Suprapubic skin (tissue), 4 donors: ENCODE measurements around the gene GHDC. TPM values are rescaled to one million over a fixed set of nuclear protein-coding genes. Genes with fewer than 3 reads are reported as not detected.
"Not testable (repeated sequence)": the region's sequence is repeated elsewhere in the genome, so short reads cannot be mapped to it uniquely, and the experiment has no call there.

Experiments used
- DNase-seq, 2 donors: peaks; one replicate each; pipeline ENCODE4 v3.0.0-alpha.2; 2019; ENCODE audit warnings: low spot score in 2 of 2
- H3K27ac ChIP-seq: fragments of 200-600 bp; sonication (generic); one replicate; pipeline ENCODE4 v1.5.1; 2019
- H3K27me3 ChIP-seq: fragments of 200-600 bp; sonication (generic); one replicate; pipeline ENCODE4 v1.5.1; 2019
- H3K36me3 ChIP-seq: fragments of 200-600 bp; sonication (generic); one replicate; pipeline ENCODE4 v1.5.1; 2019
- H3K4me1 ChIP-seq: fragments of 200-600 bp; sonication (generic); one replicate; pipeline ENCODE4 v1.5.1; 2019
- H3K4me3 ChIP-seq: fragments of 200-600 bp; sonication (generic); one replicate; pipeline ENCODE4 v1.5.1; 2019; ENCODE audit warnings: mild to moderate bottlenecking
- H3K9me3 ChIP-seq: fragments of 200-600 bp; sonication (generic); one replicate; pipeline ENCODE4 v1.5.1; 2019
- EP300 ChIP-seq: sonication (generic); formaldehyde crosslinking; IDR thresholded peaks from one replicate; pipeline ENCODE4 v1.6.1; 2017; ENCODE audit warnings: antibody characterized with exemption
- POLR2A ChIP-seq, 2 donors: fragments of 450-650 bp; IDR thresholded peaks; one replicate each; pipeline ENCODE4 v1.6.1; 2017; ENCODE audit warnings: antibody characterized with exemption in 2 of 2, mild to moderate bottlenecking in 2 of 2, moderate library complexity in 2 of 2
- POLR2AphosphoS5 ChIP-seq, 3 donors: sonication (generic); formaldehyde crosslinking; IDR thresholded peaks; one replicate each; pipeline ENCODE4 v1.6.1; 2017; ENCODE audit warnings: antibody characterized with exemption in 3 of 3
- WGBS: methylation state at CpG from one replicate; pipeline ENCODE4 v1.1.5; 2018; 5-methylcytosine and 5-hydroxymethylcytosine counted together
- total RNA-seq, 4 donors: library from RNA; depleted of rRNA; stranded (reverse); fragments of >200 nt; gene quantifications; one replicate each; pipeline ENCODE4 v1.1.0, GENCODE V29; 2016
- TF ChIP-seq, protein P1 (sequence below), 2 donors: fragments of 200-600 bp in 1 of 2; fragments of 450-650 bp in 1 of 2; sonication (generic) in 1 of 2; IDR thresholded peaks; one replicate each; pipeline ENCODE4 v1.5.1; 2016 to 2019; ENCODE audit warnings: antibody characterized with exemption in 2 of 2, mild to moderate bottlenecking in 1 of 2, moderate library complexity in 1 of 2

GHDC gene
- total RNA-seq, 4 donors from 2014 or later, result 14.6 to 22.8 (median 18.7) TPM

DNA sequence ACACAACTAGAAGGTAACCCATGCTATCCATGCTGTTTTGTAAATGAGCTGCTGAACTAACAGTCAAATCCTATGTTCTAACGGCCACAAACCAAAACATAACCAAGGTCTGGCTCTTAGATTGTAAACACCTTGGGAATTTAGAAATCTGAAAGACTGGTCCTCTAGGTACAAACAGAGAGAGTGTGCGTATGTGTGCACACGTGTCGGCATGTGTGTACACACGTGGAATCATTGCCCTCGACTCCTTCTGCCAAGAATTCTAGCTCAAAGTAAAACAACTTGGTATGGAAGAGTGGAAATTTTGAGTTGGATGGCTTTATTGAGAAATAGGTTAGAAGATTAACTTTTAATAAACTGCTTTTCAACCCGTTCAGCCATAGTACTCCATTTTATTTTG is 18.1 kb upstream of the GHDC start:
- 80% methylated on average over 7 of the region's 7 CpGs for WGBS
- Histone ChIP-seq H3K27ac (peak overlapping the region; percentile 56), H3K4me1 (peaks cover 11% of the 10 kb centered on the region), H3K27me3 (no peaks in the 10 kb centered on the region), H3K9me3 (no peaks in the 10 kb centered on the region), H3K36me3 (peaks cover 90% of the 10 kb centered on the region), H3K4me3 (no peak overlapping the region)
- no peak for DNase-seq
- TF ChIP-seq POLR2AphosphoS5 (IDR thresholded peaks at IDR 0.05), result no peak
- TF ChIP-seq EP300, result no peak
- TF ChIP-seq, protein P1, sequence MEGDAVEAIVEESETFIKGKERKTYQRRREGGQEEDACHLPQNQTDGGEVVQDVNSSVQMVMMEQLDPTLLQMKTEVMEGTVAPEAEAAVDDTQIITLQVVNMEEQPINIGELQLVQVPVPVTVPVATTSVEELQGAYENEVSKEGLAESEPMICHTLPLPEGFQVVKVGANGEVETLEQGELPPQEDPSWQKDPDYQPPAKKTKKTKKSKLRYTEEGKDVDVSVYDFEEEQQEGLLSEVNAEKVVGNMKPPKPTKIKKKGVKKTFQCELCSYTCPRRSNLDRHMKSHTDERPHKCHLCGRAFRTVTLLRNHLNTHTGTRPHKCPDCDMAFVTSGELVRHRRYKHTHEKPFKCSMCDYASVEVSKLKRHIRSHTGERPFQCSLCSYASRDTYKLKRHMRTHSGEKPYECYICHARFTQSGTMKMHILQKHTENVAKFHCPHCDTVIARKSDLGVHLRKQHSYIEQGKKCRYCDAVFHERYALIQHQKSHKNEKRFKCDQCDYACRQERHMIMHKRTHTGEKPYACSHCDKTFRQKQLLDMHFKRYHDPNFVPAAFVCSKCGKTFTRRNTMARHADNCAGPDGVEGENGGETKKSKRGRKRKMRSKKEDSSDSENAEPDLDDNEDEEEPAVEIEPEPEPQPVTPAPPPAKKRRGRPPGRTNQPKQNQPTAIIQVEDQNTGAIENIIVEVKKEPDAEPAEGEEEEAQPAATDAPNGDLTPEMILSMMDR (IDR thresholded peaks at IDR 0.05), result no peak

DNA sequence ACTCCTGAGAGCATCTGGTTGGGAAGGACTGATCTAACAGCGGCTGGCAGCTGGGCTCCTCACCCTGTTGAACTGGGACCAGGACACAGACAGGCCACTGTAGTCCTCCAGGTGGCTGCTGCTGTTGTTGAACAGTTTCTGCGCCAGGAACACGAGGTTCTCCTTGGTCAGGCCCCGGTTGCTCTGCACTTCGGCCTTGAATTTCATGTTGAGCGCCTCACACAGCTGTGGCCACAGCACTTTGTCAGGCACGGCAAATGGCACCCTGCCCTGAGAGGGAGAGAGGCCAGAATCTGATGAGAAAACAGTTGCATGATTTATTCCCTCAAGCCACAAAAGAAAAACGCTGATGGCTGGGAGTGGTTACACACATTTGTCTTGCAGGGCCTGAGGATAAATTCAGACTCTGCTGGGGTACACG is 17.6 kb upstream of the GHDC start:
- H3K4me3 ChIP-seq, H3K9me3 ChIP-seq, H3K27me3 ChIP-seq: not testable (repeated sequence)
- peaks cover 11% of the 10 kb centered on the region for H3K4me1 ChIP-seq
- peaks cover 90% of the 10 kb centered on the region for H3K36me3 ChIP-seq
- H3K27ac ChIP-seq, result peak overlapping the region; percentile 56
- 41% methylated on average over 6 of the region's 9 CpGs for WGBS
- peak in 1 of 2 donors; percentile 82 for DNase-seq

DNA sequence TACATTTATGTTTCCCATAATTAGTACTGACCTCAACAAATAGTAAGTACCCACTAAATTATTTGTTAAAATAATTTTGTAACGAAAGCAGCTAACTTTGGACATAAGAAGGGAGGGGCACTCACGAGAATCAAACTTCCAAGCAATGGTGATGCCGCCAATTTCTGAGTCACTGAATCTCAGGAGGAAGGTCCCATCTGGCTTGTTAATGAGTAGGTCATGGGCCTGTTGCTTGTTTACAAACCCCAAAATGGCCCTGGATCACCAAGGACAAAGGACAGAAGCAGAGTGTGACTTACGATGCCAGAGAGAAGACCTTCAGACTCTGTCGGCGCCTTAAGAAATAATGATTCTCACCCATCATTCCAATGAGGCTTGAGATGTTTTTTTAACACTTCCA is 15.8 kb upstream of the GHDC start:
- WGBS, result 86% methylated on average over 6 of the region's 6 CpGs
- Histone ChIP-seq H3K27me3 (no peaks in the 10 kb centered on the region), H3K4me1 (peaks cover 11% of the 10 kb centered on the region), H3K27ac (no peak overlapping the region), H3K4me3 (no peak overlapping the region), H3K9me3 (no peaks in the 10 kb centered on the region), H3K36me3 (peaks cover 90% of the 10 kb centered on the region)
- no peak for DNase-seq
- no peak for TF ChIP-seq POLR2AphosphoS5 (IDR thresholded peaks at IDR 0.05)

DNA sequence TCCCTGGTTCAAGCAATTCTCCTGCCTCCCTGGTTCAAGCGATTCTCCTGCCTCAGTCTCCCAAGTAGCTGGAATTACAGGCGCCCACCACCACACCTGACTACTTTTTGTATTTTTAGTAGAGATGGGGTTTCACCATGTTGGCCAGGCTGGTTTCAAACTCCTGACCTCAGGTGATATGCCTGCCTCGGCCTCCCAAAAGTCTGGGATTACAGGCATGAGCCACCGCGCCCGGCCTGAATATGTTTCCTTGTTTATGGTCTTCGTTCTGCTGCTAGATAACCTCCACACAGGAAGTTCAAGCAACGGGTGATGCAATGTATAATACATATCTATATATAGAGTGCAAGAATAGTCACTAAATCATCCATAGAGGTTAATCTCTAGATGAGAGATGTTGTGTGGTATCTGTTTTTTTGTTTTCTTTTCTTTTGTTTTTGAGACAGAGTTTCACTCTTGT is 11.9 kb upstream of the GHDC start:
- WGBS, result 81% methylated on average over 8 of the region's 8 CpGs
- not testable (repeated sequence) for H3K4me1 ChIP-seq, H3K9me3 ChIP-seq, DNase-seq, H3K4me3 ChIP-seq, H3K27me3 ChIP-seq, H3K27ac ChIP-seq
- H3K36me3 ChIP-seq, result peaks cover 97% of the 10 kb centered on the region

DNA sequence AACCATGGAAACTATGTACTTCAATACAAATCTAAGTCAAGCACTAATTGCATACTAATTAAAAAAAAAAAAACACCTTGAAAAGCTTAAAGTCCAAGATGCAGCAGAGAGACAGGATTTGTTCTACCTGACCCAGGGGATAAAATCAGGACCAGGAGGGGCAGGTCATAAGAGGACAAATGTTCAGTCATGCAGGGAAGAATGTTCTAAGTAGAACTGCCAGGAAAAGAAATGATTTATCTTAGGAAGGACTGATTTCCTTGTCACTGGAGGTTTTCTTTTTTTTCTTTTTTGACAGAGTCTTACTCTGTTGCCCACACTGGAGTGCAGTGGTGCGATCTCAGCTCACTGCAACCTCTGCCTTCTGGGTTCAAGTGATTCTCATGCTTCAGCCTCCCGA is 9.1 kb upstream of the GHDC start:
- WGBS, result 89% methylated on average over 2 of the region's 2 CpGs
- no peak for DNase-seq
- H3K27me3 ChIP-seq, result no peaks in the 10 kb centered on the region
- no peak overlapping the region for H3K27ac ChIP-seq
- no peak for TF ChIP-seq POLR2A (IDR thresholded peaks at IDR 0.05)
- TF ChIP-seq POLR2AphosphoS5 (IDR thresholded peaks at IDR 0.05), result no peak
- H3K4me1 ChIP-seq, result no peaks in the 10 kb centered on the region
- H3K9me3 ChIP-seq, result no peaks in the 10 kb centered on the region
- H3K4me3 ChIP-seq, result no peak overlapping the region
- H3K36me3 ChIP-seq, result peaks cover 88% of the 10 kb centered on the region

DNA sequence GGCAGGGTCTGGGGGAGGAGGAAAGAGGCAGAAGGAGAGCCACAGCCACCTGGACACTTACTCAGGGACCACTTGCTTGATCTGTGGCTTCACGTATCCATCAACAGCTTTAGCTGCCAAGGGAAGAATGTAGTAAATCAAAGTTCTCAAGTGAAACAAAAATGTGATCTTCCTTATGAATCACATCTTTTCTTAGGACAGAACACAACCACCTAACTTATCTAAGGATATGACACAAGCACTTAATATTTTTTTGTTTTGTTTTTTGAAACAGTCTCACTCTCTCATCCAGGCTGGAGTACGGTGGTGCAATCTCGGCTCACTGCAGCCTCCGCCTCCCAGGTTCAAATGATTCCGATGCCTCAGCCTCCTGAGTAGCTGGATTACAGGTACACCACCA is 8.4 kb upstream of the GHDC start:
- peaks cover 81% of the 10 kb centered on the region for H3K36me3 ChIP-seq
- no peak overlapping the region for H3K4me3 ChIP-seq
- 94% methylated on average over 5 of the region's 5 CpGs for WGBS
- DNase-seq, result no peak
- no peak overlapping the region for H3K27ac ChIP-seq
- H3K27me3 ChIP-seq, result no peaks in the 10 kb centered on the region
- H3K9me3 ChIP-seq, result no peaks in the 10 kb centered on the region
- TF ChIP-seq, protein P1 (IDR thresholded peaks at IDR 0.05), result no peak
- no peak for TF ChIP-seq POLR2A (IDR thresholded peaks at IDR 0.05)
- TF ChIP-seq EP300, result no peak
- TF ChIP-seq POLR2AphosphoS5 (IDR thresholded peaks at IDR 0.05), result no peak
- H3K4me1 ChIP-seq, result no peaks in the 10 kb centered on the region

DNA sequence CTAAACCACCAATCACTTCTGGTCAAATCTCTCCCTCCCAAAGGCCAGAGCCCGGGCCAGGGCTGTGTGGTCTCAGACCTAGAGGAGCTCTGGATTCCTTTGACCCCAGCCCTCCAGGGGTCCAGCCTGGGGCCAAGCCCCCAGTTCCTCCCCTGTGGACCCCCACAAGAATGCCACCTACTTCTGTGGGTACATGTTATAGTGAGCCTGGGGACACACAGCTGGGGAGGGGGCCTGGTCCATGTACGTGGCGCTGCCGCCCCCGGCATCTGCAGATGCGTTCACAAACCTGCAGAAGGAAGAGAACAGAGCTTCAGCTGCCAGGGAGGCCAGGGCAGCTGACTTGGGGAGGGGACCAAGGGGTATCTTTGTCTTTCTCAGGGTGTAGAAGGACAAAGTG is 7.9 kb upstream of the GHDC start:
- no peaks in the 10 kb centered on the region for H3K27me3 ChIP-seq
- 100% methylated on average over 5 of the region's 6 CpGs for WGBS
- H3K4me3 ChIP-seq, result no peak overlapping the region
- H3K27ac ChIP-seq, result no peak overlapping the region
- H3K9me3 ChIP-seq, result no peaks in the 10 kb centered on the region
- H3K36me3 ChIP-seq, result peaks cover 76% of the 10 kb centered on the region
- H3K4me1 ChIP-seq, result no peaks in the 10 kb centered on the region
- DNase-seq, result no peak
- TF ChIP-seq, protein P1 (IDR thresholded peaks at IDR 0.05), result no peak
- TF ChIP-seq POLR2A (IDR thresholded peaks at IDR 0.05) (no peak), POLR2AphosphoS5 (IDR thresholded peaks at IDR 0.05) (no peak), EP300 (no peak)
